DLD1 (cell line): ENCODE results near the gene KRT84.

Source experiments
- in situ Hi-C: cut with HindIII; loops from 2 replicates; pipeline ENCODE4 v1.10.0; 2017; ENCODE audit warnings: low sequenced_read_pairs

Gene KRT84

GRCh38 chr12:52364901-52365489 is 20.5 kb downstream of the KRT84 start:
- in situ Hi-C loops = loop anchor here (5.0 kb wide), 1 partner anchor 37 kb away; no protein-coding TSS in a partner anchor

GRCh38 chr12:52364061-52364460 is 21.4 kb downstream of the KRT84 start:
- in situ Hi-C loops = no loop called here

GRCh38 chr12:52363111-52363679 is 22.3 kb downstream of the KRT84 start:
- in situ Hi-C loops = no loop called here

- in situ Hi-C loops = no loop called here
Measured at GRCh38 chr12:52362118-52362726, 23.2 kb downstream of the KRT84 start.

GRCh38 chr12:52361553-52361952 is 23.9 kb downstream of the KRT84 start:
- in situ Hi-C loops = no loop called here

- in situ Hi-C loops = no loop called here
Measured at GRCh38 chr12:52360663-52361271, 24.7 kb downstream of the KRT84 start.

GRCh38 chr12:52360106-52360662 is 25.3 kb downstream of the KRT84 start:
- in situ Hi-C loops = no loop called here

- in situ Hi-C loops = no loop called here
Measured at GRCh38 chr12:52359621-52360061, 25.8 kb downstream of the KRT84 start.

- in situ Hi-C loops = no loop called here
Measured at GRCh38 chr12:52358575-52359350, 26.7 kb downstream of the KRT84 start.

- in situ Hi-C loops = no loop called here
Measured at GRCh38 chr12:52356762-52357580, 28.5 kb downstream of the KRT84 start.

- in situ Hi-C loops = no loop called here
Measured at GRCh38 chr12:52356031-52356761, 29.3 kb downstream of the KRT84 start.

GRCh38 chr12:52355176-52355575 is 30.3 kb downstream of the KRT84 start:
- in situ Hi-C loops = no loop called here

GRCh38 chr12:52354200-52354599 is 31.3 kb downstream of the KRT84 start:
- in situ Hi-C loops = no loop called here

GRCh38 chr12:52353766-52354165 is 31.7 kb downstream of the KRT84 start:
- in situ Hi-C loops = no loop called here

GRCh38 chr12:52352951-52353350 is 32.5 kb downstream of the KRT84 start:
- in situ Hi-C loops = no loop called here

GRCh38 chr12:52351196-52352059 is 34.0 kb downstream of the KRT84 start:
- in situ Hi-C loops = no loop called here

GRCh38 chr12:52350786-52351185 is 34.7 kb downstream of the KRT84 start:
- in situ Hi-C loops = no loop called here

GRCh38 chr12:52350021-52350620 is 35.3 kb downstream of the KRT84 start:
- in situ Hi-C loops = no loop called here
